Measurements from ENCODE around the gene PRSS57.
"Not testable (repeated sequence)": the region's sequence is repeated elsewhere in the genome, so short reads cannot be mapped to it uniquely, and the experiment has no call there.

GRCh38 chr19:666985-667573 is 28.2 kb downstream of the PRSS57 start:
- TF ChIP-seq CTCF (IDR thresholded peaks at IDR 0.05); EZH2 (IDR thresholded peaks at IDR 0.05; ENCODE audit: borderline replicate concordance, insufficient read depth, low read depth, low read length, poor library complexity, severe bottlenecking): not testable (repeated sequence)

All from B cell (primary cell).